DOHH2 (cell line): ENCODE results near the gene RAB43.

Experiments
- CTCF ChIP-seq: fragments of 200-600 bp; sonication (generic); IDR thresholded peaks from one replicate; pipeline ENCODE4 v1.5.1; 2014; ENCODE audit warnings: antibody characterized with exemption, mild to moderate bottlenecking, low read depth, low read length; ENCODE audit not compliant: poor library complexity, severe bottlenecking
- EZH2phosphoT487 ChIP-seq: fragments of 200-600 bp; sonication (generic); IDR thresholded peaks from 2 replicates; pipeline ENCODE4 v1.6.1; 2017; ENCODE audit warnings: borderline replicate concordance, mild to moderate bottlenecking, antibody characterized with exemption, low read length, moderate library complexity, mixed read lengths

GRCh38 chr3:129050556-129051295, 70.9 kb downstream of the RAB43 start:
- TF ChIP-seq CTCF (no peak), EZH2phosphoT487 (no peak)
